ENCODE results near the gene SH3BP4. TPM values are rescaled to one million over a fixed set of nuclear protein-coding genes. Genes with fewer than 3 reads are reported as not detected.

SH3BP4 gene
- total RNA-seq, 1 donor from 2014 or later: 0.66 TPM

DNA sequence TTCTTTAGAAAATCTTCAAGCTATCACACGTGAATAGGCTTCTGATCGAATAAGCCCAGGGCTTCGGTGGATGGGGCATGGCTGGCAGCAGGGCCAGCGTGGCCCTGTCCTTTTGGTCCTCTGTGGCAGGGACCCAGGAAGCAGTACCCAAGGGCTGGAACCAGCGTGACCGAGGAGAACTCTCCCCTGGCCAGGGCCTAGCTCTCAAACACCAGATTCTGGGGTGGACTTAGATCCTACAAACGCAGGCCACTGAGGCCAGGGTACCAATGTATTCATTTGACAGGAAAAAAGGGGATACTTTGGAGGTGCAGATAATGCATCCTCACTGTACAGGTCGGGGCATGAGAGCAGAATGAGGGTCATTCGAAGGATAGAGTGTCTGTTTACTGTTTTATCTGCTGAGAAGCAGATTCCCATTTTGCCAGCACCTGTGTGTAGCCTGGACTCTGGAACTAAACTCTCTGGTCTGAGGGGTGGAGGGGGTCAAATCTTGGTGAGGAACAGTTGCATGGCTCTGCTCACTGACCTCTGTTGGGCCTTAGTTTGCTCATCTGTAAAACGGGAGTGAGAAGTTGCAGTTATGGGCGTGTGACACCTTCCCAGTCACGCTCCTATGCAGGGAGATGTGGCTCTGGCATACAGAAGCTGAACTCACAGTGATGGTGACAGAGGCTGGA is 51.4 kb downstream of the SH3BP4 start:
- Mint-ChIP-seq H3K4me1 (ENCODE audit: low read depth) (no peaks in the 10 kb centered on the region), H3K27me3 (ENCODE audit: low read depth) (no peaks in the 10 kb centered on the region), H3K9me3 (no peaks in the 10 kb centered on the region), H3K27ac (no peak overlapping the region), H3K4me3 (ENCODE audit: low read depth) (no peak overlapping the region), H3K36me3 (ENCODE audit: low read depth) (no peaks in the 10 kb centered on the region)
- DNase-seq (ENCODE audit: low spot score): no peak
- intact Hi-C loops (cut with micrococcal nuclease): no loop called here

DNA sequence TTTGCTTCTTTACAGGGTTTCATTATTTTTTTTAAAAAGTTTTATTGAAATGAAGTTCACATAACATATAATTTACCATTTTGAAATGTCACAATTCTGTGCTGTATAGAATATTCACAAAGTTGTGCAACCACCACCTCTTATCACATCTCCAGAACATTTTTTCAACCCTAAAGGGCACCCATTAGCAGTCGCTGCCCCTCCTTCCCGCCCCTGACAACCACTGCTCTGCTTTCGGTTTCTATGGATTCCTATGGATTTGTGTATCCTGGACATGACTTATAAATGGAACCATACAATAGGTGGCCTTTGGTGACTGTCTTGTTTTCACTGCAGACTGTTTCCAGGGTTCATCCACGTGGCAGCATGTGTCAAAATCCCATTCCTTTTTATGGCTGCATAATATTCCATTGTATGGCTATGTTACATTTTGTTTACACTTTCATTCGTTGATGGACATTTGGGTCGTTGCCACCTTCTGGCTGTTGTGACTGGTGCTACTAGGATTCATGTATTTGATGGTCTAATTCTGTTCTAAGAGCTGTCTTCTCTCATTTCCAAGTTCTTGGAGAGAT is 52.6 kb downstream of the SH3BP4 start:
- Mint-ChIP-seq H3K36me3 (ENCODE audit: low read depth) (no peaks in the 10 kb centered on the region), H3K4me1 (ENCODE audit: low read depth) (no peaks in the 10 kb centered on the region), H3K27ac (no peak overlapping the region), H3K9me3 (no peaks in the 10 kb centered on the region), H3K27me3 (ENCODE audit: low read depth) (no peaks in the 10 kb centered on the region), H3K4me3 (ENCODE audit: low read depth) (no peak overlapping the region)
- intact Hi-C loops (cut with micrococcal nuclease): no loop called here
- DNase-seq (ENCODE audit: low spot score): no peak

DNA sequence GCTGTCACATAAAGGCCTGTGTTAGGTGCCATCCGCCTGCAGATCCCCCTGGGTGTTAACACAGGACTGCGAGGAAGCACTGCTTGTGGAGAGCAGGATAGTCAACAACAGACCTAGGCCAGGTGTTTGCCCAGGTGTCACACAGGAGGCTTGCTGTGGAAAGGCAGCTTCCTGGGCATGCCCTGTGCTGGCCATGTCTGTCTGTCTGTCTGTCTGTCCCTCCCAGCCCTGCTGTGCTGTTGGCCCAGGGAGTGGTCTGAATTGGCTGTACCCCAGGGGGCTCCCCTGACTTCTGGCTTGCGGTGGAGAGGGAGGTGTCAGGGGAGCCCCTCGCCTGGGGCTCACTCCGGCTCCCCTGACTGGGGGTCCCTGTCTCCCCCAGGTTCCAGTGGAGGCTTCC is 53.2 kb downstream of the SH3BP4 start:
- no peaks in the 10 kb centered on the region for H3K4me1 Mint-ChIP-seq (ENCODE audit: low read depth)
- no peak overlapping the region for H3K4me3 Mint-ChIP-seq (ENCODE audit: low read depth)
- H3K9me3 Mint-ChIP-seq: no peaks in the 10 kb centered on the region
- H3K36me3 Mint-ChIP-seq (ENCODE audit: low read depth): no peaks in the 10 kb centered on the region
- H3K27me3 Mint-ChIP-seq (ENCODE audit: low read depth): no peaks in the 10 kb centered on the region
- intact Hi-C loops (cut with micrococcal nuclease): no loop called here
- no peak for DNase-seq (ENCODE audit: low spot score)
- H3K27ac Mint-ChIP-seq: no peak overlapping the region

- Mint-ChIP-seq H3K4me3 (ENCODE audit: low read depth) (no peak overlapping the region), H3K4me1 (ENCODE audit: low read depth) (no peaks in the 10 kb centered on the region), H3K36me3 (ENCODE audit: low read depth) (no peaks in the 10 kb centered on the region), H3K27ac (no peak overlapping the region), H3K27me3 (ENCODE audit: low read depth) (no peaks in the 10 kb centered on the region), H3K9me3 (no peaks in the 10 kb centered on the region)
- intact Hi-C loops (cut with micrococcal nuclease): no loop called here
- DNase-seq (ENCODE audit: low spot score): no peak
These were observed 53.9 kb downstream of the SH3BP4 start for GRCh38 chr2:235005603-235006259.

DNA sequence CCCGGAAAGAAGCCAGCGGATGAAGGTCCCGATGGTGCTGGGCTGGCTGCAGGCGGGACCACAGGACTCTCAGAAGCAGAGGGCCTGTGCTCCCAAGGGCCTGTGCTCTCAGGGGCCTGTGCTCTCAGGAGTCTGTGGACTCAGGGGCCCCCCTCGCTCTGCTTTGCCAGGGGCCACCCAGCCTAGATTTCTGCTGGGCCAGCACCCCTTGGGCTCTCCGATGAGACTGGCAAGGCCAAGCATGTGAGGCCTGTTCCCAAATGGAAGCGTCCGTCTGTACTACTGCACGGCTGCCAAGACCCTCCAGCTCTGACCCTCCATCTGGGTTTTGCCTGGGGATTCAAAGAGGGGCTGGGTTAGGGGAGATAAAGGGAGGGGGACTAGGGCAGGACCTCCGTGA is 54.6 kb downstream of the SH3BP4 start:
- no peaks in the 10 kb centered on the region for H3K9me3 Mint-ChIP-seq
- H3K27ac Mint-ChIP-seq: no peak overlapping the region
- H3K36me3 Mint-ChIP-seq (ENCODE audit: low read depth): no peaks in the 10 kb centered on the region
- no peak for DNase-seq (ENCODE audit: low spot score)
- intact Hi-C loops (cut with micrococcal nuclease): no loop called here
- no peak overlapping the region for H3K4me3 Mint-ChIP-seq (ENCODE audit: low read depth)
- H3K27me3 Mint-ChIP-seq (ENCODE audit: low read depth): no peaks in the 10 kb centered on the region
- H3K4me1 Mint-ChIP-seq (ENCODE audit: low read depth): no peaks in the 10 kb centered on the region

GRCh38 chr2:235006986-235007385 is 55.2 kb downstream of the SH3BP4 start:
- DNase-seq (ENCODE audit: low spot score): no peak
- Mint-ChIP-seq H3K4me3 (ENCODE audit: low read depth) (no peak overlapping the region), H3K9me3 (no peaks in the 10 kb centered on the region), H3K4me1 (ENCODE audit: low read depth) (no peaks in the 10 kb centered on the region), H3K36me3 (ENCODE audit: low read depth) (no peaks in the 10 kb centered on the region), H3K27ac (no peak overlapping the region), H3K27me3 (ENCODE audit: low read depth) (no peaks in the 10 kb centered on the region)
- intact Hi-C loops (cut with micrococcal nuclease): no loop called here

- H3K36me3 Mint-ChIP-seq (ENCODE audit: low read depth): no peaks in the 10 kb centered on the region
- intact Hi-C loops (cut with micrococcal nuclease): no loop called here
- no peaks in the 10 kb centered on the region for H3K27me3 Mint-ChIP-seq (ENCODE audit: low read depth)
- no peak overlapping the region for H3K27ac Mint-ChIP-seq
- H3K9me3 Mint-ChIP-seq: no peaks in the 10 kb centered on the region
- no peak overlapping the region for H3K4me3 Mint-ChIP-seq (ENCODE audit: low read depth)
- no peaks in the 10 kb centered on the region for H3K4me1 Mint-ChIP-seq (ENCODE audit: low read depth)
- DNase-seq (ENCODE audit: low spot score): no peak
These were observed 56.0 kb downstream of the SH3BP4 start for GRCh38 chr2:235007664-235008457.

- DNase-seq (ENCODE audit: low spot score): no peak
- Mint-ChIP-seq H3K27ac (no peak overlapping the region), H3K9me3 (no peaks in the 10 kb centered on the region), H3K4me3 (ENCODE audit: low read depth) (no peak overlapping the region), H3K36me3 (ENCODE audit: low read depth) (no peaks in the 10 kb centered on the region), H3K4me1 (ENCODE audit: low read depth) (no peaks in the 10 kb centered on the region), H3K27me3 (ENCODE audit: low read depth) (no peaks in the 10 kb centered on the region)
- intact Hi-C loops (cut with micrococcal nuclease): no loop called here
These were observed 56.8 kb downstream of the SH3BP4 start for GRCh38 chr2:235008584-235009044.

GRCh38 chr2:235009081-235009480 is 57.3 kb downstream of the SH3BP4 start:
- no peaks in the 10 kb centered on the region for H3K27me3 Mint-ChIP-seq (ENCODE audit: low read depth)
- intact Hi-C loops (cut with micrococcal nuclease): no loop called here
- DNase-seq (ENCODE audit: low spot score): no peak
- no peak overlapping the region for H3K4me3 Mint-ChIP-seq (ENCODE audit: low read depth)
- H3K4me1 Mint-ChIP-seq (ENCODE audit: low read depth): no peaks in the 10 kb centered on the region
- H3K9me3 Mint-ChIP-seq: no peaks in the 10 kb centered on the region
- no peaks in the 10 kb centered on the region for H3K36me3 Mint-ChIP-seq (ENCODE audit: low read depth)
- no peak overlapping the region for H3K27ac Mint-ChIP-seq

DNA sequence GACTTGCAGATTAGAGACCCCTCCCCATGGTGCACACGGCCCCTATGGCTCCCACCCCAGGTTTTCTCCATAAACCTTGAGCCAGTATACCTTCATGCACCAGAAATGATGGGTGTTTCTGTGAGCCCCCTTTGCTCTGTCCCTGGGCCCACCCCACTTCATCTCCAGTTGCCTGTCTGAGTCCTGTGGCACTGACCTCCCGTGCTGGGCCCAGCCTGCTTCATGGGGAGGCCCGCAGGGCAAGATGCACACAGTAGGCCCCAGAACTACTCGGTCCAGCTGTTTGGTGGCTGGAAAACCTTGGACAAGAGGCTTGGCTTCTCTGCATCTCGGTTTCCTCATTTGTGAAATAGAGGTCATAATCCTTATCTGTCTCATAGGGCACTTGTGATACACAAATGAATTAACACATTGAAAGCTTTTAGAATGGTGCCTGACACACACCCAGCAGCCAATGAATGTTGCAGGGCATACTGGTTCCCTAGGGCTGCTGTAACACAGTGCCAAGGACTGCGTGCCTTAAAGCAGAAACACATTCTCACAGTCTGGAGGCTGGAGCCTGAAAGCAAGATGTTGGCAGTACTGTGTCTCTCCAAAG is 58.4 kb downstream of the SH3BP4 start:
- DNase-seq (ENCODE audit: low spot score): no peak
- H3K4me3 Mint-ChIP-seq (ENCODE audit: low read depth): no peak overlapping the region
- no peaks in the 10 kb centered on the region for H3K9me3 Mint-ChIP-seq
- H3K27ac Mint-ChIP-seq: no peak overlapping the region
- intact Hi-C loops (cut with micrococcal nuclease): no loop called here
- H3K36me3 Mint-ChIP-seq (ENCODE audit: low read depth): no peaks in the 10 kb centered on the region
- H3K27me3 Mint-ChIP-seq (ENCODE audit: low read depth): no peaks in the 10 kb centered on the region
- no peaks in the 10 kb centered on the region for H3K4me1 Mint-ChIP-seq (ENCODE audit: low read depth)

GRCh38 chr2:235011607-235011928 is 59.8 kb downstream of the SH3BP4 start:
- H3K9me3 Mint-ChIP-seq: no peaks in the 10 kb centered on the region
- H3K4me1 Mint-ChIP-seq (ENCODE audit: low read depth): no peaks in the 10 kb centered on the region
- H3K4me3 Mint-ChIP-seq (ENCODE audit: low read depth): no peak overlapping the region
- no peak for DNase-seq (ENCODE audit: low spot score)
- no peaks in the 10 kb centered on the region for H3K36me3 Mint-ChIP-seq (ENCODE audit: low read depth)
- no peak overlapping the region for H3K27ac Mint-ChIP-seq
- intact Hi-C loops (cut with micrococcal nuclease): no loop called here
- H3K27me3 Mint-ChIP-seq (ENCODE audit: low read depth): no peaks in the 10 kb centered on the region

DNA sequence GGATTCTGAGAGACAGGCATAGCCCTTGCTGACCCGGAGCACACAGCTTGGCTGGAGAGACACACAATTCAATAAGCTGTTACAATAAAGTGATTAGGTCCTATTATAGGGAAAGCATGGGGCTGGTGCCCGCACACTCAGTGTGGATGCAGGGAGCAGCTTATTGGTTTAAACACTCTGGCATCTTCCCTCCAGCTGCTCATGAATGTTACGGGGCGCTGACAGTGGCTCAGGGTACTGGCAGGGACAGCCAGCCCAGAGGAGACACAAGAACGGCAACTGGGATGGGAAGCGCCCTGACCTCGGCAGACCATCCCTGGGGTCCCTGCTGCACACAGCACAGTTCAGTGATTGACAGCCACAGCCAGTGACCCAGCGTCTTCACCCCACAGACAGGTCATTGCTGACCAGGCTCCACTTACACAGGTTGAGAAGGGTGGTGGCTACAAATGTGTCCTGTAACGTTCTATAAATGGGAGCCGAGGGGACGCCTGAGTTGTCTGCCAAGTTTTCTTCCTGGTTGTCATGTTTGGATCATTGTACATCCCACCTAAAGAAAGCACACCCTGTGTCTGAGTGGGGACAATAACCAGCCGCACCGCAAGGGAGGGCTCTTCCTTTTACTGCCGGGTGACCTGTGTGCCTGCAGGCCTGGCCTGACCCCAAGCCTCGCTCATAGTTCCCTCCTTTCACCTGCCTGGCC is 60.3 kb downstream of the SH3BP4 start:
- Mint-ChIP-seq H3K4me3 (ENCODE audit: low read depth) (no peak overlapping the region), H3K36me3 (ENCODE audit: low read depth) (no peaks in the 10 kb centered on the region), H3K27me3 (ENCODE audit: low read depth) (no peaks in the 10 kb centered on the region), H3K4me1 (ENCODE audit: low read depth) (no peaks in the 10 kb centered on the region), H3K27ac (no peak overlapping the region), H3K9me3 (no peaks in the 10 kb centered on the region)
- no peak for DNase-seq (ENCODE audit: low spot score)
- intact Hi-C loops (cut with micrococcal nuclease): no loop called here

Measured in activated T-helper 2 cell treated with anti-CD3 and anti-CD28 coated beads, Interferon-gamma antibody, Interleukin-2, Interleukin-4, amounts not matched to agents 10 μg/mL and 5 μg/mL and 100 μg/mL, durations not matched to agents 14 hours and 24 hours and 36 hours (primary cell).